DOHH2 (cell line): ENCODE measurements around the gene DLG5.
"Not testable (repeated sequence)": the region's sequence is repeated elsewhere in the genome, so short reads cannot be mapped to it uniquely, and the experiment has no call there.

Source experiments
- H3F3A ChIP-seq: fragments of 200-600 bp; sonication (generic), shearing (Covaris generic); 2 replicates; pipeline ENCODE4 v1.6.0; 2016; ENCODE audit warnings: antibody characterized with exemption, mild to moderate bottlenecking; ENCODE audit not compliant: control insufficient read depth, insufficient read depth
- H3K27ac ChIP-seq: fragments of 200-600 bp; sonication (generic); 2 replicates; pipeline ENCODE4 v1.5.1; 2014; ENCODE audit warnings: low read depth, mild to moderate bottlenecking, low read length, moderate library complexity
- H3K27me3 ChIP-seq: fragments of 200-600 bp; sonication (generic); 2 replicates; pipeline ENCODE4 v1.6.1; 2014; ENCODE audit warnings: mild to moderate bottlenecking, low read length, mixed read lengths; ENCODE audit not compliant: control insufficient read depth
- H3K36me3 ChIP-seq: fragments of 200-600 bp; sonication (generic); 2 replicates; pipeline ENCODE4 v1.6.1; 2014; ENCODE audit warnings: mild to moderate bottlenecking, low read length, moderate library complexity, mixed read lengths; ENCODE audit not compliant: control insufficient read depth
- H3K4me1 ChIP-seq: fragments of 200-600 bp; sonication (generic); 2 replicates; pipeline ENCODE4 v1.6.1; 2014; ENCODE audit warnings: mild to moderate bottlenecking, low read length, mixed read lengths; ENCODE audit not compliant: control insufficient read depth
- H3K4me2 ChIP-seq: fragments of 200-600 bp; sonication (generic); 2 replicates; pipeline ENCODE4 v1.6.0; 2014; ENCODE audit warnings: mild to moderate bottlenecking, low read length, moderate library complexity
- H3K4me3 ChIP-seq: fragments of 200-600 bp; sonication (generic); 2 replicates; pipeline ENCODE4 v1.5.1; 2014; ENCODE audit warnings: mild to moderate bottlenecking, low read length, mixed read lengths
- H3K79me2 ChIP-seq: fragments of 200-600 bp; sonication (generic); 2 replicates; pipeline ENCODE4 v1.6.1; 2014; ENCODE audit warnings: mild to moderate bottlenecking, low read length, mixed read lengths; ENCODE audit not compliant: control insufficient read depth
- H3K9me2 ChIP-seq: fragments of 200-600 bp; sonication (generic); replicated peaks from 2 replicates; pipeline ENCODE4 v1.6.1; 2014; ENCODE audit warnings: mild to moderate bottlenecking, low read length, mixed read lengths; ENCODE audit not compliant: control insufficient read depth
- H3K9me3 ChIP-seq: fragments of 200-600 bp; sonication (generic); 2 replicates; pipeline ENCODE4 v1.6.1; 2014; ENCODE audit warnings: antibody characterized with exemption, low read length, mixed read lengths; ENCODE audit not compliant: control insufficient read depth, insufficient read depth
- H4K20me1 ChIP-seq: fragments of 200-600 bp; sonication (generic); 2 replicates; pipeline ENCODE4 v1.6.0; 2014; ENCODE audit warnings: low read depth, mild to moderate bottlenecking, antibody characterized with exemption, low read length, moderate library complexity; ENCODE audit not compliant: control insufficient read depth, insufficient read depth
- CTCF ChIP-seq: fragments of 200-600 bp; sonication (generic); IDR thresholded peaks from one replicate; pipeline ENCODE4 v1.5.1; 2014; ENCODE audit warnings: antibody characterized with exemption, mild to moderate bottlenecking, low read depth, low read length; ENCODE audit not compliant: poor library complexity, severe bottlenecking
- EZH2phosphoT487 ChIP-seq: fragments of 200-600 bp; sonication (generic); IDR thresholded peaks from 2 replicates; pipeline ENCODE4 v1.6.1; 2017; ENCODE audit warnings: borderline replicate concordance, mild to moderate bottlenecking, antibody characterized with exemption, low read length, moderate library complexity, mixed read lengths

The DLG5 gene

GRCh38 chr10:77774940-77775391 lies 151.6 kb downstream of the DLG5 start:
- H3F3A ChIP-seq = no peaks in the 10 kb centered on the region
- no peak for TF ChIP-seq EZH2phosphoT487
- TF ChIP-seq CTCF = no peak
- no peaks in the 10 kb centered on the region for H3K27me3 ChIP-seq
- H3K4me3 ChIP-seq = no peak overlapping the region
- H3K36me3 ChIP-seq = no peaks in the 10 kb centered on the region
- H3K79me2 ChIP-seq = no peaks in the 10 kb centered on the region
- peaks cover 6% of the 10 kb centered on the region for H3K9me3 ChIP-seq
- no peaks in the 10 kb centered on the region for H3K9me2 ChIP-seq
- no peaks in the 10 kb centered on the region for H4K20me1 ChIP-seq
- H3K4me1 ChIP-seq = no peaks in the 10 kb centered on the region
- no peak overlapping the region for H3K4me2 ChIP-seq
- no peak overlapping the region for H3K27ac ChIP-seq

- H3K79me2 ChIP-seq = no peaks in the 10 kb centered on the region
- H3K36me3 ChIP-seq = no peaks in the 10 kb centered on the region
- peaks cover 6% of the 10 kb centered on the region for H3K9me3 ChIP-seq
- no peaks in the 10 kb centered on the region for H3K9me2 ChIP-seq
- no peak overlapping the region for H3K4me3 ChIP-seq
- TF ChIP-seq CTCF (no peak), EZH2phosphoT487 (no peak)
- no peaks in the 10 kb centered on the region for H3K27me3 ChIP-seq
- no peak overlapping the region for H3K4me2 ChIP-seq
- no peaks in the 10 kb centered on the region for H3K4me1 ChIP-seq
- no peaks in the 10 kb centered on the region for H3F3A ChIP-seq
- no peak overlapping the region for H3K27ac ChIP-seq
- no peaks in the 10 kb centered on the region for H4K20me1 ChIP-seq
Observed at GRCh38 chr10:77773631-77774426, 152.7 kb downstream of the DLG5 start.

GRCh38 chr10:77772852-77773600 lies 153.5 kb downstream of the DLG5 start:
- not testable (repeated sequence) for H3K4me2 ChIP-seq, H3K9me3 ChIP-seq, H3K4me3 ChIP-seq, H3K27ac ChIP-seq, H3F3A ChIP-seq, H3K79me2 ChIP-seq, H3K36me3 ChIP-seq, H3K4me1 ChIP-seq, H4K20me1 ChIP-seq, H3K9me2 ChIP-seq, H3K27me3 ChIP-seq

GRCh38 chr10:77771851-77772250 lies 154.7 kb downstream of the DLG5 start:
- Histone ChIP-seq H3K27ac (no peak overlapping the region), H4K20me1 (no peaks in the 10 kb centered on the region), H3F3A (no peaks in the 10 kb centered on the region), H3K36me3 (no peaks in the 10 kb centered on the region), H3K4me1 (no peaks in the 10 kb centered on the region), H3K9me3 (peaks cover 6% of the 10 kb centered on the region), H3K27me3 (peaks cover 4% of the 10 kb centered on the region), H3K4me3 (no peak overlapping the region), H3K79me2 (no peaks in the 10 kb centered on the region), H3K4me2 (no peak overlapping the region), H3K9me2 (no peaks in the 10 kb centered on the region)
- TF ChIP-seq EZH2phosphoT487 (no peak), CTCF (no peak)
